GM23338 (cell line): ENCODE data around the gene DNAI7. TPM values are rescaled to one million over a fixed set of nuclear protein-coding genes. Genes with fewer than 3 reads are reported as not detected.

Experiments
- ATAC-seq: fragments of 200-7000 bp; cut with Tn5 transposase; 3 replicates; pipeline ENCODE4 v1.9.1; 2020
- DNase-seq: peaks from one replicate; pipeline ENCODE4 v3.0.0-alpha.2; 2015; ENCODE audit warnings: low spot score
- H2AFZ ChIP-seq: fragments of 200-600 bp; sonication (generic); 2 replicates; pipeline ENCODE4 v1.8.0; 2016; ENCODE audit warnings: antibody characterized with exemption, mild to moderate bottlenecking, moderate library complexity
- H3F3A ChIP-seq: fragments of 200-600 bp; sonication (generic); replicated peaks from 2 replicates; pipeline ENCODE4 v1.8.0; 2017; ENCODE audit warnings: antibody characterized with exemption, mixed run types, low read depth
- H3K27ac ChIP-seq: fragments of 200-600 bp; sonication (generic); 2 replicates; pipeline ENCODE4 v1.6.1; 2016; ENCODE audit warnings: low read depth
- H3K27me3 ChIP-seq: fragments of 200-600 bp; sonication (generic); 2 replicates; pipeline ENCODE4 v1.8.0; 2016; ENCODE audit warnings: mild to moderate bottlenecking, mixed run types, moderate library complexity; ENCODE audit not compliant: insufficient read depth
- H3K36me3 ChIP-seq: fragments of 200-600 bp; sonication (generic); 2 replicates; pipeline ENCODE4 v1.8.0; 2016; ENCODE audit warnings: mild to moderate bottlenecking; ENCODE audit not compliant: insufficient read depth
- H3K4me1 ChIP-seq: fragments of 200-600 bp; sonication (generic); 2 replicates; pipeline ENCODE4 v1.8.0; 2016; ENCODE audit warnings: mild to moderate bottlenecking, moderate library complexity; ENCODE audit not compliant: insufficient read depth
- H3K4me2 ChIP-seq: fragments of 200-600 bp; sonication (generic); 2 replicates; pipeline ENCODE4 v1.7.1; 2017; ENCODE audit warnings: mixed run types
- H3K4me3 ChIP-seq: fragments of 200-600 bp; sonication (generic); 2 replicates; pipeline ENCODE4 v1.6.1; 2016; ENCODE audit warnings: mixed run types
- H3K79me2 ChIP-seq: fragments of 200-600 bp; sonication (generic); replicated peaks from 2 replicates; pipeline ENCODE4 v1.8.0; 2017; ENCODE audit warnings: mild to moderate bottlenecking; ENCODE audit not compliant: insufficient read depth
- H3K9me2 ChIP-seq: fragments of 200-600 bp; sonication (generic); 2 replicates; pipeline ENCODE4 v1.8.0; 2017; ENCODE audit not compliant: insufficient read depth
- H4K20me1 ChIP-seq: fragments of 200-600 bp; sonication (generic); replicated peaks from 2 replicates; pipeline ENCODE4 v1.8.0; 2017; ENCODE audit warnings: mild to moderate bottlenecking; ENCODE audit not compliant: insufficient read depth
- H3K27ac Mint-ChIP-seq: 2 replicates; pipeline ENCODE4 v1.8.0; 2020; ENCODE audit warnings: inconsistent platforms, mild to moderate bottlenecking, moderate library complexity, mixed read lengths
- H3K27me3 Mint-ChIP-seq: 3 replicates; pipeline ENCODE4 v1.8.0; 2022; ENCODE audit warnings: low read depth, mild to moderate bottlenecking, moderate library complexity, mixed read lengths, inconsistent platforms; ENCODE audit not compliant: insufficient read depth, poor library complexity
- H3K36me3 Mint-ChIP-seq: 3 replicates; pipeline ENCODE4 v1.8.0; 2021; ENCODE audit warnings: low read depth, mild to moderate bottlenecking, inconsistent platforms, moderate library complexity, mixed read lengths
- H3K4me1 Mint-ChIP-seq: 3 replicates; pipeline ENCODE4 v1.8.0; 2020; ENCODE audit warnings: mild to moderate bottlenecking, inconsistent platforms, mixed read lengths
- H3K4me3 Mint-ChIP-seq: 3 replicates; pipeline ENCODE4 v1.8.0; 2021; ENCODE audit warnings: moderate library complexity, mild to moderate bottlenecking, inconsistent platforms, mixed read lengths
- H3K9me3 Mint-ChIP-seq: 3 replicates; pipeline ENCODE4 v1.8.0; 2020; ENCODE audit warnings: moderate library complexity, mild to moderate bottlenecking, inconsistent platforms, mixed read lengths
- CREB1 ChIP-seq: fragments of 250-450 bp; sonication (Bioruptor Pico); IDR thresholded peaks from 2 replicates; pipeline ENCODE4 v1.5.0; 2020; ENCODE audit warnings: low read depth, mild to moderate bottlenecking, moderate library complexity
- CTCF ChIP-seq, 2 experiments: fragments of 200-600 bp in 1 of 2; sonication (generic) in 1 of 2; conservative IDR thresholded peaks; 2 replicates each; pipeline versions ENCODE4 v1.5.1 to v1.6.1; 2016 to 2017; ENCODE audit warnings: antibody characterized with exemption in 2 of 2, low read depth in 2 of 2, mild to moderate bottlenecking in 2 of 2, moderate library complexity in 1 of 2
- ETS1 ChIP-seq: IDR thresholded peaks from 2 replicates; pipeline ENCODE4 v1.6.1; 2016; ENCODE audit warnings: antibody characterized with exemption
- EZH2 ChIP-seq: fragments of 200-600 bp; sonication (generic); IDR thresholded peaks from one replicate; pipeline ENCODE4 v1.8.0; 2017; ENCODE audit warnings: antibody characterized with exemption, mild to moderate bottlenecking, low read depth; ENCODE audit not compliant: unreplicated experiment
- EZH2phosphoT487 ChIP-seq: fragments of 200-600 bp; sonication (generic); IDR thresholded peaks from one replicate; pipeline ENCODE4 v1.8.1; 2018; ENCODE audit warnings: antibody characterized with exemption; ENCODE audit not compliant: unreplicated experiment
- JUNB ChIP-seq: IDR thresholded peaks from one replicate; pipeline ENCODE4 v1.6.1; 2016; ENCODE audit warnings: antibody characterized with exemption; ENCODE audit not compliant: unreplicated experiment
- NANOG ChIP-seq: IDR thresholded peaks from 2 replicates; pipeline ENCODE4 v1.6.1; 2016; ENCODE audit warnings: antibody characterized with exemption, borderline replicate concordance
- POLR2AphosphoS5 ChIP-seq: IDR thresholded peaks from 2 replicates; pipeline ENCODE4 v1.6.1; 2016; ENCODE audit warnings: antibody characterized with exemption, low read depth
- REST ChIP-seq: IDR thresholded peaks from one replicate; pipeline ENCODE4 v1.6.1; 2018; ENCODE audit warnings: antibody characterized with exemption; ENCODE audit not compliant: unreplicated experiment
- STAT1 ChIP-seq: IDR thresholded peaks from one replicate; pipeline ENCODE4 v1.6.1; 2016; ENCODE audit warnings: antibody characterized with exemption; ENCODE audit not compliant: unreplicated experiment
- ZNF114 ChIP-seq: fragments of 250-450 bp; sonication (Bioruptor Pico); IDR thresholded peaks from 2 replicates; pipeline ENCODE4 v1.5.0; 2020; ENCODE audit warnings: mild to moderate bottlenecking, moderate library complexity
- ZNF331 ChIP-seq: fragments of 250-450 bp; sonication (Bioruptor Pico); IDR thresholded peaks from 2 replicates; pipeline ENCODE4 v1.5.0; 2020; ENCODE audit warnings: low read depth, mild to moderate bottlenecking, moderate library complexity
- ZNF462 ChIP-seq: fragments of 250-450 bp; sonication (Bioruptor Pico); IDR thresholded peaks from 2 replicates; pipeline ENCODE4 v1.5.0; 2020; ENCODE audit warnings: mild to moderate bottlenecking, moderate library complexity
- polyA plus RNA-seq: library from polyadenylated mRNA; unstranded; fragments of >200 nt; fragmentation: Nextera tagmentation; extraction: Ambion mirVana; gene quantifications from 2 replicates; pipeline ENCODE4 v1.2.1, GENCODE V29; 2016
- total RNA-seq: library from RNA; depleted of rRNA; stranded (reverse); fragments of >200 nt; shearing (Covaris generic); gene quantifications from 2 replicates; pipeline ENCODE4 v1.2.3, GENCODE V29; 2014

The DNAI7 gene
- total and polyA plus RNA-seq, 2 experiments from 2014 or later, result 0.08 TPM; not detected in 1

GRCh38 chr12:25065035-25065434 lies 129.9 kb downstream of the DNAI7 start:
- ATAC-seq (no peak), DNase-seq (peak; percentile 8)
- Histone ChIP-seq H3F3A (no peaks in the 10 kb centered on the region), H3K4me3 (no peak overlapping the region), H3K27me3 (no peaks in the 10 kb centered on the region), H3K27ac (no peak overlapping the region), H3K9me2 (no peaks in the 10 kb centered on the region), H3K4me2 (no peak overlapping the region), H3K79me2 (no peaks in the 10 kb centered on the region), H4K20me1 (no peaks in the 10 kb centered on the region), H3K4me1 (peaks cover 17% of the 10 kb centered on the region), H2AFZ (no peak overlapping the region), H3K36me3 (no peaks in the 10 kb centered on the region)
- no peaks in the 10 kb centered on the region for H3K9me3 Mint-ChIP-seq
- H3K4me1 Mint-ChIP-seq, result peaks cover 19% of the 10 kb centered on the region
- H3K27ac Mint-ChIP-seq, result no peak overlapping the region
- H3K36me3 Mint-ChIP-seq, result no peaks in the 10 kb centered on the region
- H3K27me3 Mint-ChIP-seq, result peaks cover 7% of the 10 kb centered on the region
- no peak overlapping the region for H3K4me3 Mint-ChIP-seq
- TF ChIP-seq EZH2phosphoT487, result no peak
- TF ChIP-seq CTCF (conservative IDR thresholded peaks at IDR 0.05; ENCODE audit: low read depth in 2 of 2), result no peak
- TF ChIP-seq NANOG, result no peak
- no peak for TF ChIP-seq ETS1
- no peak for TF ChIP-seq STAT1
- no peak for TF ChIP-seq CREB1 (CRISPR knock-in tag)
- TF ChIP-seq POLR2AphosphoS5, result no peak
- TF ChIP-seq ZNF462 (CRISPR knock-in tag), result no peak
- no peak for TF ChIP-seq EZH2
- TF ChIP-seq ZNF331 (CRISPR knock-in tag), result no peak
- no peak for TF ChIP-seq JUNB
- TF ChIP-seq ZNF114 (CRISPR knock-in tag), result no peak
- TF ChIP-seq REST, result no peak
